Measurements from ENCODE around the gene AHCYL2.
"Not testable (repeated sequence)": the region's sequence is repeated elsewhere in the genome, so short reads cannot be mapped to it uniquely, and the experiment has no call there.

Gene AHCYL2

GRCh38 chr7:129245533-129245932 lies 20.7 kb downstream of the AHCYL2 start:
- DNase-seq = no peak

- no peak for DNase-seq
Measured at GRCh38 chr7:129247087-129247486, 22.3 kb downstream of the AHCYL2 start.

- no peak for DNase-seq
Measured at GRCh38 chr7:129252128-129252527, 27.3 kb downstream of the AHCYL2 start.

GRCh38 chr7:129252603-129253002 lies 27.8 kb downstream of the AHCYL2 start:
- DNase-seq = not testable (repeated sequence)

GRCh38 chr7:129255800-129256199 lies 31.0 kb downstream of the AHCYL2 start:
- no peak for DNase-seq

- no peak for DNase-seq
Measured at GRCh38 chr7:129256221-129256620, 31.4 kb downstream of the AHCYL2 start.

- DNase-seq = no peak
Measured at GRCh38 chr7:129257168-129257567, 32.3 kb downstream of the AHCYL2 start.

- DNase-seq = no peak
Measured at GRCh38 chr7:129258649-129259389, 34.0 kb downstream of the AHCYL2 start.

- DNase-seq = no peak
Measured at GRCh38 chr7:129262324-129262723, 37.5 kb downstream of the AHCYL2 start.

- no peak for DNase-seq
Measured at GRCh38 chr7:129263168-129263567, 38.3 kb downstream of the AHCYL2 start.

- no peak for DNase-seq
Measured at GRCh38 chr7:129264534-129264933, 39.7 kb downstream of the AHCYL2 start.

GRCh38 chr7:129265328-129265727 lies 40.5 kb downstream of the AHCYL2 start:
- no peak for DNase-seq

GRCh38 chr7:129266181-129266580 lies 41.4 kb downstream of the AHCYL2 start:
- DNase-seq = no peak

- no peak for DNase-seq
Measured at GRCh38 chr7:129270077-129270476, 45.2 kb downstream of the AHCYL2 start.

- DNase-seq = peak; percentile 51
Measured at GRCh38 chr7:129271500-129272355, 46.9 kb downstream of the AHCYL2 start.

- DNase-seq = no peak
Measured at GRCh38 chr7:129273936-129274335, 49.1 kb downstream of the AHCYL2 start.

- no peak for DNase-seq
Measured at GRCh38 chr7:129277629-129278028, 52.8 kb downstream of the AHCYL2 start.

- DNase-seq = no peak
Measured at GRCh38 chr7:129278688-129279087, 53.9 kb downstream of the AHCYL2 start.

GRCh38 chr7:129279757-129280156 lies 54.9 kb downstream of the AHCYL2 start:
- DNase-seq = no peak

- no peak for DNase-seq
Measured at GRCh38 chr7:129281163-129281562, 56.3 kb downstream of the AHCYL2 start.

- no peak for DNase-seq
Measured at GRCh38 chr7:129282865-129283264, 58.0 kb downstream of the AHCYL2 start.

- no peak for DNase-seq
Measured at GRCh38 chr7:129283936-129284335, 59.1 kb downstream of the AHCYL2 start.

- DNase-seq = no peak
Measured at GRCh38 chr7:129285111-129285510, 60.3 kb downstream of the AHCYL2 start.

GRCh38 chr7:129292861-129293260 lies 68.0 kb downstream of the AHCYL2 start:
- DNase-seq = no peak

Data from CD4-positive, alpha-beta T cell treated with Interferon gamma for 1 hour (primary cell).